ENCODE measurements around the gene ISL2.
A peak's percentile ranks its signal among the peaks of the same experiment; 100 is the strongest.

Gene ISL2

DNA sequence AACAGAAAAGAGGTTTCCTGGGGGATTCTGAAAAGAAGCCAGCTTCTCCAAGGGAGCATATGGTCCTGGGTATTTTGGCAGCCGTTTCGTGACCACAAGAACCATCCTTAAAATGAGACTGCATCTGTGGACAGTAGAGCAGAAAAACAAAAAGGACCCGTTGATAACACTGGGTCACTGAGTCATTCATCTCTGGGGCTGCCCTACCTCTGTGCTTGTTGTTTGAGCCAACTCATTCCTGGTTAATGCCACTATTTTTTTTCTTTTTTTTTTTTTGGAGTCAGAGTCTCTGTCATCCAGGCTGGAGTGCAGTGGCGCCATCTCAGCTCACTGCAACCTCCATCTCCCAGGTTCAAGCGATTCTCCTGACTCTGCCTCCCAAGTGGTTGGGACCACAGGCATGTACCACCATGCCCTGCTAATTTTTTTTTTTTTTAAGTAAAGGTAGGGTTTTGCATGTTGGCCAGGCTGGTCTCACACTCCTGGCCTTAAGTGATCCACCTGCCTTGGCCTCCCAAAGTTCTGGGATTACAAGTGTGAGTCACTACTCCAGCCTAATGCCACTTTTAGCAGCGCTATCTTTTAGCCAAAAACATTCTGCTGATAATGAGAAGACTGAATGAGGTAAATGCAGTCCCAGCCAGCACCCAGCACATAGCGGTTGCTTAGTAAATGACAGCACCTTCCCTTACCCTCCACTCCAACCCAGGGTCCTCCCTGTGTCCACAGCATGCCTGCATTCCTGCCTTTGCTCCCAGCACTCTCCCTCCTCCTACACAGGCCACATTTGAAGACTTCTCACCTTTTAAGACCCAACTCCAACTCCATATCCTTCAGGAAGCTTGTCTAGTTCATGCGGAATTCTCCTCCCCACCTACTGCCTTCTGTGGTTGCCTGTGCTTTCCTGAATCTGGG, 9.1 kb upstream of the ISL2 start:
- no peak for DNase-seq (ENCODE audit: low spot score)

GRCh38 chr15:76328106-76328696, 8.4 kb upstream of the ISL2 start:
- no peak for DNase-seq (ENCODE audit: low spot score)

- no peak for DNase-seq (ENCODE audit: low spot score)
Observed at GRCh38 chr15:76328958-76329357, 7.6 kb upstream of the ISL2 start.

DNA sequence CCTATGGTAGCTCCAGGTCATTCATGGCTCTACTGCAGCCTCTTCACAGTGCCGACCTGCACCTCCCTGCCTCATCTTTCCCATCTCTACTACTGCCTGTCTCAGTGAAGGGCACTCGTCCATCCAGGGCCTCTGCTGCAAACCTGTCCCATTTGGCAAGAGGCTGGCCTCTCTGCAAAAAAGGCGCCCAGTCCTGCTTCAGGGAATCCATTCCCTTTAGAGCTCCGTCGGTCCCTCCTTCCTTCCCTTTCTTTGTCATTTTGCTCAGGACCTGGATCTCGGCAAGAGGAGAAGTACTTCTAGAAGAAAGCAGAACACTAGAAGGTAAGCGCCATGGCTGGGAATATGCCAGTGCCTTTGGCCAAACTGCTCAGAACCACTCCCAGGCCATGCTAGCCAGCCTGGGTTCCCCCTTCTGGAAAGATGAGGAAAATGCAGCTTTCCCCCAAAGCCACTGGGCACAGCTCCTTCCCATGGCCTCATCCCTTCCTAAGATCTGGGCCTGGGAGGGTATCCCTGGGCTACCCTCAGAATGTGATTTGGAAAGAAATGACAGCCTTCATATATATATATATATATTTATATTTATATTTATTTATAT, 6.4 kb upstream of the ISL2 start:
- DNase-seq (ENCODE audit: low spot score) = no peak

- DNase-seq (ENCODE audit: low spot score) = no peak
Observed at GRCh38 chr15:76332796-76333195, 3.8 kb upstream of the ISL2 start.

DNA sequence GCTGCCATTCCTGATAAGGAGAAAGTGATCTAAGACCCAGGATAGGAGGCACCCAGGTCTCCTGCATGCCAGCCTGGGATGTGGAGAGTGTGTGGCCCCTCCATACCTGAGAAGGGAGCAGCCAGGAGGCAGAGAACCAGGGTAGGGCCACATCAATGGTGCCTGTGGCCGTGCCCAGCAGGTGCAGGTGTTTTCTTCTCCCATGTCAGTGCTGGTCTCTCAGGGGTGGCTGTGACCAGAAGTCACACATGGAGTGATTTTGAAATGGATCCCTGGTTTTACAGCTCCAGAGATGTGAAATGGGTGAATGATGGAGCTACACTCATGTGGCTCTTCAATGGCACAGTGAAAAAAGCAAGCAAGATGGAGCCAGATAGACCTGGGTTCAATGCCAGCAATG, 3.3 kb upstream of the ISL2 start:
- no peak for DNase-seq (ENCODE audit: low spot score)

DNA sequence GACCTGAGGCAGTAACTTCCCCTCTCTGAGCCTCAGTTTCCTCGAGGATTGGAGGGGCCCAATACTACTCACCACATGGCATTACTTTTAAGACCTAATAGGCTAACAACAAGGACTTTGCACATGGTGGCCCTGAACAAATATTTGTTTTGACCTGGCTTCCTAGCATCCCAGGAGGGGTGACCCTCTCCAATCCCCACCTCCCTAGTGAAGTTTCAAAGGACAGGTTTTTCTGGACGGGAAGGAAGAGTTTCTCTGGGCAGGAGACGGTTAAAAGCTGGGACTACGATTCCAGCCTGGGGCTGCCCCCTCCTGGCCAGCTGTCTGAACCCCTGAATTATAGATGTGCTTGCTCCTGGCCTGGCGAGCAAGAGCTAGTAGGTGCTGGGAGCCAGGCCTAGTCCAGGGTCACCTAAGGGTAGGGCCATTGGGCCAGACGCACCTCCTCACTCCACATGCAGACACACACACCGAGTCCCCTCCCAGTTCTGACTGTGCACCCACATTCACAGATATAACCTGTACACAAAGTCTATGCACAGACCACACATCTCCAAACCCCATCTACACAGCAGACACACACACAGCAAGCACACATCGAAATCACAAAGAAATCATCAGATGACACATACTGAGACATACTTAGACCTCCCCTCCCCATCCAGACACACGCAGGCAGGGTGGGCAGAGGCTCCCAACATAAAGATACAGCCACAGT, 2.7 kb upstream of the ISL2 start:
- no peak for DNase-seq (ENCODE audit: low spot score)

DNA sequence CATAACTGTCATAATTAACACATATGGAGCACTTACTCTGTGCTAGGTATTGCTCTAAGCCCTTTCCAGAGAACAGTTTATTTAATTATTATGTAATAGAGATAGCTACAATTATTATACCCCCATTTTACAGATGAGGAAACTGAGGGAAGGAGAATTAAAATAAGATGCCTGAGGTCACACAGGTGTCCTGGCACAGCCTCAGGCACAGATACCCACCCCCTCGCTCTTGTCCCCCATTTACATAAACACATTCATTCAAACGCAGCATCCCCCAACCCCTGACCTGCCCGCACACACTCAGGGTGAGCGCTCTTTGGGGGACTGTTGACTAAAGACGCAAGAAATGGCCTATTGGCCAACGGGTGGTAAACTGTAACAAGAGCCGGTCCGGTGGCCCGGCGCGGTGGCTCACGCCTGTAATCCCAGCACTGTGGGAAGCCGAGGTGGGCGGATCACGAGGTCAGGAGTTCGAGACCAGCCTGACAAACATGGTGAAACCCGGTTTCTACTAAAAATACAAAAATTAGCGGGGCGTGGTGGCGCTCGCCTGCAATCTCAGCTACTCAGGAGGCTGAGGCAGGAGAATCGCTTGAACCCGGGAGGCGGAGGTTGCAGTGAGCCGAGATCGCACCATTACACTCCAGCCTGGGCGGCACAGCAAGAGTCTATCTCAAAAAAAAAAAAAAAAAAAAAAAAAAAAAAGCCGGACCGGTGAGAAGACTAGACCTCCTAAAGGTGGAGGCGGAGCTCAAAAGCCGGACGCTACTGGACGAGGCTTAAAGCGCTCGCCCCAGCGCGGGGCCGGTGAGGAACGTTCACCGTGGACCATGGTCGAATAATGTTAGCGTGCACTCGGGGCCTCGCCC, 1.9 kb upstream of the ISL2 start:
- DNase-seq (ENCODE audit: low spot score) = no peak

- DNase-seq (ENCODE audit: low spot score) = no peak
Observed at GRCh38 chr15:76335307-76336253, 993 bp upstream of the ISL2 start.

- DNase-seq (ENCODE audit: low spot score) = no peak
Observed at GRCh38 chr15:76337059-76337695, 604 bp downstream of the ISL2 start.

- no peak for DNase-seq (ENCODE audit: low spot score)
Observed at GRCh38 chr15:76337696-76338485, 1.3 kb downstream of the ISL2 start.

GRCh38 chr15:76338486-76339304, 2.1 kb downstream of the ISL2 start:
- no peak for DNase-seq (ENCODE audit: low spot score)

DNA sequence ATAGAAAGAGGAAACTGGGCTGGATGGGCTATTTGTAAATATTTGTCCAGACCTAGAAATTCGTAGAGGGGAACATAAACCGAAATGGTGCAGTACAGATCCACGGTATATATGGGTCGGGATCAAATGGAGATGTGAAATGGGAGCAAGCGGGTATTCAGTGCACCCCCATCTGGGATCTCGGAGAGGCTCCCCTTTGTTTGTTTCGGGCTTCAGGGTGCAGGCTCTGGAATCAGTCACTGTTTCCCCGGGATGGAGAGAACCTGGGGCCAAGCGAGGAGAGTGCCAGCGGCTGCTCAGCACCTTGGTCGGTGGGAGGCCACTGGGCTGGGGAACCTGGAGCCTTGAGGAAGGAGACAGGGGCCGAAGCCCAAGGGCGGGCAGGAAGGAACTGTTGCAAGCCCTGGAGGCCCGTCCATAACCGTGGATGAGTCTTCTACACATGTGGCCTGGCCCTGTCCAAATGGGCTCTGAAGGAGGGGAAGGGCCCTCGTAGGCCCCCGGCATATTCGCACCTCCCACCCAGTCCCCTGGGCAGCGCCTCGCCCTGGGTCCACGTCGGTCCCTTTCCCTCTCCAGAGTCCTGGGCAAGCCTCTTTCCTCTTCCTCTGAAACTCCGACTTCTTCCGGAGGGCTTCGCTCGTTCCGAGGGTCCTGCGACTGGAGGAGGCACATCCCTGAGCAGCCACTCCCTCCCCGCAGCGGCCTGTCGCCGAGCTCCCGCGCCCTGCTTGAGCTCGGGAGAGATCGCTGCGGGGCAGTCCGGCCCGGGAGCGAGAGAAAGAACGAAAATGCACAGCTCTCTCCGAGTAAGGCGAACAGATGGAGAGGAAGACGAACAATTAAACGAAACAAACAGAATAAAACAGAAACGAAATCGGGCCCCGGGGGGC, 3.0 kb downstream of the ISL2 start:
- DNase-seq (ENCODE audit: low spot score) = no peak

DNA sequence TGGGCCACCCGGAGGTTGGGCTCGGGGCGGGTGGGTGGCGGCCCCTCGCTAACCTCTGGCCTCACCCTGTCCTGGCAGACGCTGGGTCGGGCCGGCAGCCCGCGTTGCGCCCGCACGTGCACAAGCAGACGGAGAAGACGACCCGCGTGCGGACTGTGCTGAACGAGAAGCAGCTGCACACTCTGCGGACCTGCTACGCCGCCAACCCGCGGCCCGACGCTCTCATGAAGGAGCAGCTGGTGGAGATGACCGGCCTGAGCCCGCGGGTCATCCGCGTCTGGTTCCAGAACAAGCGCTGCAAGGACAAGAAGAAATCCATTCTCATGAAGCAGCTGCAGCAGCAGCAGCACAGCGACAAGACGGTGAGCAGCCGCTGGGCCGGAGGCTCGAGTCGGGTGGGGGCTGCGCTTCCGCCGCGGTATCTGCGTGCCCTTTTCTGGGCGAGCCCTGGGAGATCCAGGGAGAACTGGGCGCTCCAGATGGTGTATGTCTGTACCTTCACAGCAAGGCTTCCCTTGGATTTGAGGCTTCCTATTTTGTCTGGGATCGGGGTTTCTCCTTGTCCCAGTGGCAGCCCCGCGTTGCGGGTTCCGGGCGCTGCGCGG, 3.7 kb downstream of the ISL2 start:
- DNase-seq (ENCODE audit: low spot score) = no peak

DNA sequence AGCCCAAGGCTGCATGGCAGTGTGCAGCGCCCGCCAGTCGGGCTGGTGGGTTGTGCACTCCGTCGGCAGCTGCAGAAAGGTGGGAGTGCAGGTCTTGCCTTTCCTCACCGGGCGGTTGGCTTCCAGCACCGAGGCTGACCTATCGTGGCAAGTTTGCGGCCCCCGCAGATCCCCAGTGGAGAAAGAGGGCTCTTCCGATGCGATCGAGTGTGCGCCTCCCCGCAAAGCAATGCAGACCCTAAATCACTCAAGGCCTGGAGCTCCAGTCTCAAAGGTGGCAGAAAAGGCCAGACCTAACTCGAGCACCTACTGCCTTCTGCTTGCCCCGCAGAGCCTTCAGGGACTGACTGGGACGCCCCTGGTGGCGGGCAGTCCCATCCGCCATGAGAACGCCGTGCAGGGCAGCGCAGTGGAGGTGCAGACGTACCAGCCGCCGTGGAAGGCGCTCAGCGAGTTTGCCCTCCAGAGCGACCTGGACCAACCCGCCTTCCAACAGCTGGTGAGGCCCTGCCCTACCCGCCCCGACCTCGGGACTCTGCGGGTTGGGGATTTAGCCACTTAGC, 4.3 kb downstream of the ISL2 start:
- DNase-seq (ENCODE audit: low spot score) = peak; percentile 27

- no peak for DNase-seq (ENCODE audit: low spot score)
Observed at GRCh38 chr15:76341366-76342057, 4.9 kb downstream of the ISL2 start.

All from CD4-positive, alpha-beta T cell treated with Interleukin-6 at 100 ng/mL for 8 hours (primary cell).